ENCODE results near the gene CCDC197.

Gene CCDC197

DNA sequence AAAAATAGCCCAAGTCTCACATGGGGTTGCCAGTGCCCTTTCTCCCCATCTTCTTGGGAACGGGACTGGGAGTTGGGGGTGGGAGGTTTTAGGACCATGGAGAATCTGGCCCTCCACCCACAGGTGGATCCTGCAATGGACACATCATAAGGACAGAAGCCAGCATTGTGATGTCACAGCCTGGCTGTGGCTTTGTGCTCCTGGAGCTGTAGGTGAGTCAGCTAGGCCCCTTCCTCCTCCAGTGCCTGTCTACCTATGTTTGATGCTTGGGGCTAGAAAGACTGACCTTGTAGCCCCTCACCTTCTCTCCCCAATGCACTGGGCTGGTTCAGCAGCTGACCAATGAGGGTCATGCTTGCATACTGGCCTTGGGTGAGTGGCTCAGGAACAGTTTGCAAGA is at the start of gene CCDC197:
CCDC197 (plus strand) TSS at position 220 of the 400 bp plus-strand sequence. CDS start 831 bp downstream, outside the sequence.
- H3K4me1 ChIP-seq (ENCODE audit: control insufficient read depth, insufficient read depth, low read length), result no peaks in the 10 kb centered on the region; the same call in 1 of the 2 replicates
- H3K27me3 ChIP-seq (ENCODE audit: control insufficient read depth, insufficient read depth, low read length), result no peaks in the 10 kb centered on the region
- H3K36me3 ChIP-seq (ENCODE audit: control insufficient read depth, insufficient read depth, low read length), result no peaks in the 10 kb centered on the region
- H3K4me3 ChIP-seq (ENCODE audit: low read length), result no peak within 1 kb of the TSS
- no peak for DNase-seq (ENCODE audit: low read depth, low spot score)
- no peaks in the 10 kb centered on the region for H3K9me3 ChIP-seq (ENCODE audit: control insufficient read depth, insufficient read depth, low read length)
- no CpG with 5 or more reads among the region's 1 CpG for WGBS (ENCODE audit: insufficient coverage, insufficient read length)
- no peak within 1 kb of the TSS for H3K27ac ChIP-seq (ENCODE audit: low read length)

DNA sequence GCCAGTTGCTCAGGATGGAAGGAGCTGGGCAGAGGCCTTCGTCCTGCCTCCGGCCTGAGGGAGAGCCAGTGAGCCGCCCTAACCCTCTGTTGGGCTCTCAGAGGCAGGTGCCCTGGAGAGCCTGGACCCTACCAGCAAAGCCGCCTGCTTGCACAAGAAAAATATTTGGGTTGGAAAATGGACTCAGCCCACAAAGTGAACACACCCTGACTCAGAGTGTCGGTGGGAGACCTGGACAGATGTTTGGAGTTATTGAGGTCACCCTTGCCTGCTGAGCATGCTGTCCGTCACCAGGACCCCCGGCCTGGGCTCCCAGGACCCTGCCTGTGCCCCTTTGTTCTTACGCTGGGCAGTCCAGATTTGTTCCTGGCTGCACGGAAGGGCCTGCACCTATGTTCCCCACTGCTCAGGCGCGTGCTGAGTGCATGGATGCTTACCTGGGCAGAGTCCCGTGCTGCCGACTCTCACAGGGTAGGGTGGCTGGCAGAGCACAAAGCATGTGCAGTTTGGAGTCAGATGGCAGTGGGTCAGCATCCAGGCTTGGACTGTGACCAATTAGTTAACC is 47.5 kb upstream of the CCDC197 start:
- H3K4me1 ChIP-seq (ENCODE audit: control insufficient read depth, insufficient read depth, low read length), result no peaks in the 10 kb centered on the region; the same call in 1 of the 2 replicates
- H3K27me3 ChIP-seq (ENCODE audit: control insufficient read depth, insufficient read depth, low read length), result no peaks in the 10 kb centered on the region
- no peak overlapping the region for H3K27ac ChIP-seq (ENCODE audit: low read length)
- H3K4me3 ChIP-seq (ENCODE audit: low read length), result no peak overlapping the region
- H3K9me3 ChIP-seq (ENCODE audit: control insufficient read depth, insufficient read depth, low read length), result no peaks in the 10 kb centered on the region
- WGBS (ENCODE audit: insufficient coverage, insufficient read length), result no CpG with 5 or more reads among the region's 13 CpGs
- DNase-seq (ENCODE audit: low read depth, low spot score), result no peak
- H3K36me3 ChIP-seq (ENCODE audit: control insufficient read depth, insufficient read depth, low read length), result no peaks in the 10 kb centered on the region

DNA sequence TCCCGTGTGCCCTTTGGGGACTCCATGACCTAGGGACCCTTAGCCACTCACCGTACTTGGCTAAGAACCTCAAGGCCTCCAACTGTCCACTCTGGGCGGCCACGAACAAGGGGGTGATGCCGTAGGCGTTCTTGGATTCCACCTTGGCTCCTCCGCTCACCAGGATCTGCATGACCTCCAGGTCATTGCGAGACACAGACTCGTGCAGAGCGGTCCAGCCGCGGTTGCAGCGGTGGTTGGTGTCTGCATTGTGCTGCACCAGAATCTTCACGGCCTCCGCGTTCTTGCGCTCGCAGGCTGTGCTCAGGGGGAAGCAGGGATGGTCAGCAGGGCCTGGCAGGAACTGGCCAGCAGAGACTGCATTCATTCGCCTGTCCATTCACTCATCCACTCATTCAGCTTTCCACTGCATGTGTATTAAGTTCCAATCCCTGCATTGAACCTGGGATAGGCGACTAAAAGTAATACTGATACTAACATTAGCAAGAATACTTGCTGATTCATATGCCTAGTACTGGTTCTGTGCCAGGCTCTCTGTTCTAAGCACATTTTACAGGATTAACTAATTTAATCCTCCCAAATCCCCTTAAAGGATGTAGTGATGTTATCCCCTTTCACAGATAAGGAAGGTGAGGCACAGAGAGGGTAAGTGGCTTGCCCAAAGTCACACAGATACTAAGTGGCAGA is 46.0 kb upstream of the CCDC197 start:
- peaks cover 1% of the 10 kb centered on the region; the same call in 1 of the 2 replicates for H3K4me1 ChIP-seq (ENCODE audit: control insufficient read depth, insufficient read depth, low read length)
- H3K4me3 ChIP-seq (ENCODE audit: low read length), result no peak overlapping the region
- no peak overlapping the region for H3K27ac ChIP-seq (ENCODE audit: low read length)
- H3K27me3 ChIP-seq (ENCODE audit: control insufficient read depth, insufficient read depth, low read length), result no peaks in the 10 kb centered on the region
- H3K9me3 ChIP-seq (ENCODE audit: control insufficient read depth, insufficient read depth, low read length), result no peaks in the 10 kb centered on the region
- DNase-seq (ENCODE audit: low read depth, low spot score), result no peak
- no peaks in the 10 kb centered on the region for H3K36me3 ChIP-seq (ENCODE audit: control insufficient read depth, insufficient read depth, low read length)
- WGBS (ENCODE audit: insufficient coverage, insufficient read length), result no CpG with 5 or more reads among the region's 20 CpGs

DNA sequence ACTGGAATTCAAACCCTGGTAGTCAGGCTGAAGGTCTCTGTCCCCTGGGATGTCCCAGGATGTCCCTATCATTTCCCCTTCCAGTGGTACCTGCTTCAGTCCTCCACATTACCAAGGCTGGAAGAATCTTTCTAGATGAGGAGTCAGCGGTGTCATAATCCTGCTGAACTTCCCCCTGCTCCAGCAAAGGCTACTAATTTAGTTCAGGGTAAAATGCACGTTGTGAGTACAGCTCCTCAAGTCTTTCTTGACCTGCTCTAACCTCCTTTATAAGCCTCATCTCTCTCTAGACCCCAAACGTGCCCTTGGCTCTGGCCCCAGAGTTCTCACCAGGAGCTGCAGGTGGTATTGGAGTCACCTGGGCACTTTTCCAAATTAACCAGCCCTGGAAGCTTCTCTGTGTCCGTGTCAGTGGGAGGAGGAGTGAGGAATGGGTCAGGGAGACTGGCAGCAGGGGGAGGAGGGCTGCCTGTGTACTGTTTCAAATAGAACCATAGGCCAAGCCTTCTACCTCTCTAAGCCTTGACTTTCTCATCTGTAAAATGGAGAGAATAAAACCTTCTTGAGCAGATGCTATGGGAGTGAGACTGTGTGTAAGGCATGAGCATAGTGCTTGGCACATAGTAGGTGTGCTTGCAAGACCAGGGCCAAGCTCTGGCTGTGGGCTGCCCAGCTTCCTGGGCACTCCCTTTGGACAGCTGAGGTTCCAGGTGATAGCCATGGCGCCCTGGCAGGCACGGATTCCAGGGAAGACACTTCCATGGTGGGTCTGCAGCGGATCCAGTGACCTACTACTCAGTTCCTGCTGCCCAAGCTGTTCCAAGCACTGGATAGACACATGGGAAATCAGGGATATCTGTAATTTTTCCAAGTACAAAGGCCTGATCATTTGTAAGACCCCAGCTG is 45.2 kb upstream of the CCDC197 start:
- no peak overlapping the region for H3K4me3 ChIP-seq (ENCODE audit: low read length)
- no peaks in the 10 kb centered on the region for H3K36me3 ChIP-seq (ENCODE audit: control insufficient read depth, insufficient read depth, low read length)
- H3K27me3 ChIP-seq (ENCODE audit: control insufficient read depth, insufficient read depth, low read length), result no peaks in the 10 kb centered on the region
- peaks cover 1% of the 10 kb centered on the region; the same call in 1 of the 2 replicates for H3K4me1 ChIP-seq (ENCODE audit: control insufficient read depth, insufficient read depth, low read length)
- no peaks in the 10 kb centered on the region for H3K9me3 ChIP-seq (ENCODE audit: control insufficient read depth, insufficient read depth, low read length)
- WGBS (ENCODE audit: insufficient coverage, insufficient read length), result no CpG with 5 or more reads among the region's 7 CpGs
- DNase-seq (ENCODE audit: low read depth, low spot score), result no peak
- no peak overlapping the region for H3K27ac ChIP-seq (ENCODE audit: low read length)

DNA sequence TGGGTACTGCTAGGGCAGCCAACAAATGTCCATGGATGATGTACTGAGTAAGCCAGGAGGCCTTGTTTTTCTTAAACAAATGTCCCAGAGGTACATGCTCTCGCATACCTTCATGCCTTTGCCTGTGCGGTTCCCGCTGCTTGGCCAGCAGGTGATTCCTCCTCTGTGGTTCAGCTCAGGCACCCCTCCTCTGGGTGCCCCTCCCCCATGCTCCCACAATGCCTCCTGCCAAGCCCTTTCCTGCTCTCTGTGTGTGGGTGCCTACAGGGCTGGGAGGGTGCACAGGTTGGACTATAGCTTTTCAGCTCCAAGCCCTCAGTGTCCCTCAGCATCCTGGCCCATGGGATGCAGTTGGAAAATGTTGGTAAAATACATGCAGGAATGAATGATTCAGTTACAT is 44.3 kb upstream of the CCDC197 start:
- no peaks in the 10 kb centered on the region for H3K27me3 ChIP-seq (ENCODE audit: control insufficient read depth, insufficient read depth, low read length)
- no peaks in the 10 kb centered on the region for H3K9me3 ChIP-seq (ENCODE audit: control insufficient read depth, insufficient read depth, low read length)
- no peak overlapping the region for H3K27ac ChIP-seq (ENCODE audit: low read length)
- no peak overlapping the region for H3K4me3 ChIP-seq (ENCODE audit: low read length)
- WGBS (ENCODE audit: insufficient coverage, insufficient read length), result no CpG with 5 or more reads among the region's 3 CpGs
- H3K4me1 ChIP-seq (ENCODE audit: control insufficient read depth, insufficient read depth, low read length), result peaks cover 1% of the 10 kb centered on the region; the same call in 1 of the 2 replicates
- H3K36me3 ChIP-seq (ENCODE audit: control insufficient read depth, insufficient read depth, low read length), result no peaks in the 10 kb centered on the region
- DNase-seq (ENCODE audit: low read depth, low spot score), result no peak

DNA sequence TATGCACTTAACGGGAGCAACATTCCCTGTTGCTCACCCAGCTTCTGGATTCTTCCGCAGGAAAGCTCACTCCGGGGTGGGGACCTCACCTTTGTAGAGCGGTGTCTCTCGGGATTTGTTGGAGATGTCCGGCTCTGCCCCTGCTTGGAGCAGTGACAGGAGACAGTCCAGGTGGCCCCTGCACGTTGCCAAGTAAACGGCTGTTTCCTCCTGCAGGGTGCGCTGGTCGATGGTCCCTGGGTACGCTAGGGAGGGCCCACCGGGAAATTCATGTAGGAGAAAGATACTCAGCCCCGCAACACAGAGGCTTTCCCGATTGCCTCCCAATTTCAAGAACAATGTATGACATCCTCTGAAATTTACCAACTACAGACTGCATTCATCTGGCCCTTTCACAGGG is 43.8 kb upstream of the CCDC197 start:
- no CpG with 5 or more reads among the region's 14 CpGs for WGBS (ENCODE audit: insufficient coverage, insufficient read length)
- H3K27me3 ChIP-seq (ENCODE audit: control insufficient read depth, insufficient read depth, low read length), result no peaks in the 10 kb centered on the region
- no peaks in the 10 kb centered on the region for H3K36me3 ChIP-seq (ENCODE audit: control insufficient read depth, insufficient read depth, low read length)
- no peaks in the 10 kb centered on the region for H3K9me3 ChIP-seq (ENCODE audit: control insufficient read depth, insufficient read depth, low read length)
- peaks cover 1% of the 10 kb centered on the region; the same call in 1 of the 2 replicates for H3K4me1 ChIP-seq (ENCODE audit: control insufficient read depth, insufficient read depth, low read length)
- no peak overlapping the region for H3K4me3 ChIP-seq (ENCODE audit: low read length)
- H3K27ac ChIP-seq (ENCODE audit: low read length), result no peak overlapping the region
- no peak for DNase-seq (ENCODE audit: low read depth, low spot score)

DNA sequence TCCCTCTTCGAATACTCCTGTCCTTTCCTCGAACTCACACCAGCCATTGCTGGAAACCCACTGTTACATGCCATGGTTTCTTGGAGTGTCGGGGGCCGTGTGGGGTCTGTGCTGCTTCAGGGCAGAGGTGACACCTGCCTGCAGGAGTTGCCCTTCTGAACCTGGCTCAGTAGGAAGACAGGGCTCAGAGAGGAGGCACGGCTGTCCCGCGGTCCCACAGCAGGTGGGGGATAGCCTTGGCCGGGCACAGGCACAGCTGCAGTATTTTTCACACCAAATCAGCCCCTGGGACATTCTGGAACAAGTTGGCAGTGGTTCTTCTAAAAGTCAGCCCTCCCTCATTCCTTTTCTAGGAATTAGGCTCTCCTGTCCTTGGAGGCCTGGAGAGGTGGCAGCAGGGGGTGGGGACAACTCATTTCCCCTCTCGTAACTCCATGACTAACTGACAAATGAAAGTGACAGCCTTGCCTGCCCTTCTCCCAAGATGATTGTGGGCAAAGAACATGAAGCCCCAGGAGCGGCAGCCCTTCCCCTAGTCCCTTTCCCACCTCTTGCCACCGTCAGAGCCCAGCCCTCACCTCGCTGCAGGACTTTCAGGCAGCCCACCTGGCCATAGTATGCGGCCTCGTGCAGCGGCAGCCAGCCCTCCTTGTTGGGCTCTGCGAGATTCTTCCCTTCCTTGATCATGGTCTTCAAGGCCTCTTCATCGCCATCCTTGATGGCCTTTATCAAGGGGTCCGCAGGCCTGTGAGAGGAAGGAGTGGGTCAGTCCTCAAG is 43.2 kb upstream of the CCDC197 start:
- no CpG with 5 or more reads among the region's 18 CpGs for WGBS (ENCODE audit: insufficient coverage, insufficient read length)
- no peak for DNase-seq (ENCODE audit: low read depth, low spot score)
- Histone ChIP-seq H3K9me3 (ENCODE audit: control insufficient read depth, insufficient read depth, low read length) (no peaks in the 10 kb centered on the region), H3K36me3 (ENCODE audit: control insufficient read depth, insufficient read depth, low read length) (no peaks in the 10 kb centered on the region), H3K27me3 (ENCODE audit: control insufficient read depth, insufficient read depth, low read length) (no peaks in the 10 kb centered on the region), H3K27ac (ENCODE audit: low read length) (no peak overlapping the region), H3K4me1 (ENCODE audit: control insufficient read depth, insufficient read depth, low read length) (peaks cover 1% of the 10 kb centered on the region; the same call in 1 of the 2 replicates), H3K4me3 (ENCODE audit: low read length) (no peak overlapping the region)

DNA sequence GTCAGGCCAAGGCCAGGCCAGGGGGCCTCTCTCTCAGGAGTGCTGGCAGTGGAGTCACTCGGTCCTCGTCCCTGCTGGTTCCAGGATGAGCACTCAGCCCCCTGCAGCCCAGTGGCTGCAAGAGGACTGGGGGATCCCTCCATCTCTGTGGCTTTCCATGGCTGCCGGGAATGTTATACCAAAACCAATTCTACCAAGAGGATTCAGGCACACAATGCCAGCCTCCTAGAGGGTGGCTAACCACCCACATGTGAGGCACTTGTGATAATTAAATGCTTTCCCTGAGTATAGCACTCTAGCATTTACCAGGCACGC is 42.6 kb upstream of the CCDC197 start:
- no peaks in the 10 kb centered on the region for H3K27me3 ChIP-seq (ENCODE audit: control insufficient read depth, insufficient read depth, low read length)
- peaks cover 2% of the 10 kb centered on the region for H3K4me1 ChIP-seq (ENCODE audit: control insufficient read depth, insufficient read depth, low read length)
- no peak for DNase-seq (ENCODE audit: low read depth, low spot score)
- no peak overlapping the region for H3K27ac ChIP-seq (ENCODE audit: low read length)
- no peaks in the 10 kb centered on the region for H3K36me3 ChIP-seq (ENCODE audit: control insufficient read depth, insufficient read depth, low read length)
- no peak overlapping the region for H3K4me3 ChIP-seq (ENCODE audit: low read length)
- no peaks in the 10 kb centered on the region for H3K9me3 ChIP-seq (ENCODE audit: control insufficient read depth, insufficient read depth, low read length)
- WGBS (ENCODE audit: insufficient coverage, insufficient read length), result no CpG with 5 or more reads among the region's 4 CpGs

DNA sequence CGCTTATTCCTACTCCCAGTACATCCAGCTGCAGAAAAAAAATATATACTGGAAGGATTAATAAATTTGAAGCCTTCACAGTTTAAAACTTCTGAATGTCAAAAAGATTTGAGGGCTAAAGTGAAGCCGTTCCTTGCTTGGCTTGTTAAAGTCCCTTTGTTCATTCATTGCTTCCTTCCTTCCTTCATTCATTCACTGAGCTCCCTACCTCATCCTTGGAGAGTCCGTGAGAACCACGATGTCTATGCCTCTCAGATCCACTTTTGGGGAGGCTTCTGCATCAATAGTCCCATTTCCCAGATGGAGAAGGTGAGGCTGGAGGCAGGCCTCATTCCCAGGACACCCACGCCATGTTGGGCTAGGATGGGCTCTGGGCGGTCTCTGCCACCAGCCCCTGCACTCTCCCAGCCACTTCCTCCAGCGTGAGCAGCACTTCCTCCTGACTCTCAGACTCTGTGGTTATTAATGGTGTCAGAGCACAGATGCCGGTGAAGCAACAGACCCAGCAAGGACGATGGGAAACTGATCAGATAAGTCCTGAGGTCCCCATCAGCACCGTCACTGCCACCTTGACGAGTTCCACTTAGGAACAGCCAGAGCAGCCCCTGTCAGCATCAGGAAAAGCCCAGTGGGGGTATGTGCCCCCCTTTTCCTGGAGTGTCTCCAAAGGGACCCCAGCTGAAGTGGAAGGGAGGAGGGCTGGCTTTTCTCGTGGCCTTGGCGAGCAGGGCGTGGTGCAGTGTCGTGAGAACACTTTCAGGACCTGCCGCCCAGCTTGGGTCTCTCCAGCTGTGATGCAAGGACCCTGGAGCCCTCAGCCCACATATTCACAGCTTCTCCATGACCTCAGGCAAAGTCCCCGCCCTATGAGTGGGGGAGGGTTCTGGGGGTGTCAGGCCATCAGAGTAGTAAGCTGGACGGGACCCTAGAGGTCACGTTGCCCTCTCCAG is 41.9 kb upstream of the CCDC197 start:
- Histone ChIP-seq H3K9me3 (ENCODE audit: control insufficient read depth, insufficient read depth, low read length) (no peaks in the 10 kb centered on the region), H3K27me3 (ENCODE audit: control insufficient read depth, insufficient read depth, low read length) (no peaks in the 10 kb centered on the region), H3K4me3 (ENCODE audit: low read length) (no peak overlapping the region), H3K27ac (ENCODE audit: low read length) (no peak overlapping the region), H3K36me3 (ENCODE audit: control insufficient read depth, insufficient read depth, low read length) (no peaks in the 10 kb centered on the region), H3K4me1 (ENCODE audit: control insufficient read depth, insufficient read depth, low read length) (peaks cover 4% of the 10 kb centered on the region)
- WGBS (ENCODE audit: insufficient coverage, insufficient read length), result no CpG with 5 or more reads among the region's 19 CpGs
- DNase-seq (ENCODE audit: low read depth, low spot score), result no peak
